Erythroblast (primary cell): Measurements from ENCODE around the gene HIRA.

Experiments
- GATA1 ChIP-seq: IDR thresholded peaks from 2 replicates; pipeline ENCODE4 v1.6.1; 2011; ENCODE audit warnings: low read depth, mild to moderate bottlenecking, control low read depth, low read length, moderate library complexity
- POLR2A ChIP-seq: IDR thresholded peaks from 2 replicates; pipeline ENCODE4 v1.6.1; 2011; ENCODE audit warnings: mild to moderate bottlenecking, low read length

GRCh38 chr22:19476023-19476422, 44.5 kb upstream of the HIRA start:
- no peak for TF ChIP-seq POLR2A
- no peak for TF ChIP-seq GATA1
